GM21447 (cell line): Measurements from ENCODE around the gene ZNF800.

ENCODE experiments used
- ATAC-seq: cut with Tn5 transposase; IDR thresholded peaks from one replicate; pipeline ENCODE4 v1.9.1; 2021; ENCODE audit not compliant: unreplicated experiment

ZNF800 gene

GRCh38 chr7:127350586-127350985, 41.9 kb downstream of the ZNF800 start:
- no peak for ATAC-seq

GRCh38 chr7:127349881-127350280, 42.6 kb downstream of the ZNF800 start:
- no peak for ATAC-seq

- no peak for ATAC-seq
Observed at GRCh38 chr7:127348247-127348631, 44.3 kb downstream of the ZNF800 start.

- peak; percentile 90 for ATAC-seq
Observed at GRCh38 chr7:127347567-127348246, 44.8 kb downstream of the ZNF800 start.

GRCh38 chr7:127346575-127347256, 45.8 kb downstream of the ZNF800 start:
- no peak for ATAC-seq

GRCh38 chr7:127342596-127342995, 49.9 kb downstream of the ZNF800 start:
- no peak for ATAC-seq

GRCh38 chr7:127338122-127338521, 54.4 kb downstream of the ZNF800 start:
- no peak for ATAC-seq

GRCh38 chr7:127337581-127337980, 54.9 kb downstream of the ZNF800 start:
- no peak for ATAC-seq

GRCh38 chr7:127336458-127336857, 56.0 kb downstream of the ZNF800 start:
- no peak for ATAC-seq

GRCh38 chr7:127332880-127333279, 59.6 kb downstream of the ZNF800 start:
- ATAC-seq: no peak

- ATAC-seq: no peak
Observed at GRCh38 chr7:127330070-127330469, 62.4 kb downstream of the ZNF800 start.

GRCh38 chr7:127322832-127323493, 69.5 kb downstream of the ZNF800 start:
- ATAC-seq: no peak

GRCh38 chr7:127322351-127322750, 70.2 kb downstream of the ZNF800 start:
- no peak for ATAC-seq

GRCh38 chr7:127320974-127321373, 71.5 kb downstream of the ZNF800 start:
- ATAC-seq: no peak
